ENCODE results near the gene SLC38A10. TPM values are rescaled to one million over a fixed set of nuclear protein-coding genes. Genes with fewer than 3 reads are reported as not detected.

SLC38A10 gene
- polyA plus RNA-seq, 1 of the 3 experiments (the other 2 are of a cell fraction) = 82.2 TPM

- ChIA-PET CTCF (interaction anchor here (1.1 to 14.7 kb wide), 4 partner anchors 10 to 57 kb away, joined by 3 to 147 read pairs (median 16); no protein-coding TSS in a partner anchor), POLR2A (no interaction called here)
- peaks cover 0 to 3% of the 10 kb centered on the region in 2 experiments; a peak in 1 of 4 replicates for H3K4me1 ChIP-seq (ENCODE audit: control insufficient read depth in 1 of 2, insufficient read depth in 2 of 2, low read depth in 1 of 2, low read length in 1 of 2)
These were observed 95.7 kb downstream of the SLC38A10 start for GRCh38 chr17:81199482-81199830.

GRCh38 chr17:81198826-81199481 is 96.2 kb downstream of the SLC38A10 start:
- H3K4me1 ChIP-seq (ENCODE audit: control insufficient read depth in 1 of 2, insufficient read depth in 2 of 2, low read depth in 1 of 2, low read length in 1 of 2) = peaks cover 0 to 3% of the 10 kb centered on the region in 2 experiments; a peak in 1 of 4 replicates
- ChIA-PET CTCF (interaction anchor here (1.1 to 14.7 kb wide), 6 partner anchors 12 to 402 kb away, joined by 3 to 147 read pairs (median 5); no protein-coding TSS in a partner anchor), POLR2A (no interaction called here)
- H3K79me2 ChIP-seq (ENCODE audit: insufficient read depth) = no peaks in the 10 kb centered on the region
- peaks cover 5 to 47% of the 10 kb centered on the region in 2 experiments for H3K36me3 ChIP-seq (replicated peaks in 1 of 2; ENCODE audit: control insufficient read depth in 1 of 2, insufficient read depth in 2 of 2, low read length in 1 of 2)
- H3K9me3 ChIP-seq = no peaks in the 10 kb centered on the region
- H3K4me3 ChIP-seq (ENCODE audit: low read depth in 2 of 2, low read length in 1 of 2) = no peak overlapping the region
- H3K9me2 ChIP-seq = no peaks in the 10 kb centered on the region
- no peak for TF ChIP-seq GABPA (IDR thresholded peaks at IDR 0.05; ENCODE audit: low read depth)
- TF ChIP-seq FOXJ3 (CRISPR knock-in tag; IDR thresholded peaks at IDR 0.05) = no peak
- no peak for TF ChIP-seq TCF12 (IDR thresholded peaks at IDR 0.05)
- no peak for TF ChIP-seq RFX5 (IDR thresholded peaks at IDR 0.05; ENCODE audit: low read length)
- no peak for TF ChIP-seq SMC3 (IDR thresholded peaks at IDR 0.05; ENCODE audit: low read depth, low read length)
- TF ChIP-seq JUND (IDR thresholded peaks at IDR 0.05) = no peak
- TF ChIP-seq NRF1 (IDR thresholded peaks at IDR 0.05; ENCODE audit: low read depth, low read length) = no peak
- no peak for TF ChIP-seq RAD21 (IDR thresholded peaks at IDR 0.05; ENCODE audit: low read length)
- no peak for TF ChIP-seq ELF1 (IDR thresholded peaks at IDR 0.05)
- no peak for TF ChIP-seq NFIC (IDR thresholded peaks at IDR 0.05; ENCODE audit: borderline replicate concordance)
- no peak for TF ChIP-seq FOSL2 (IDR thresholded peaks at IDR 0.05; ENCODE audit: borderline replicate concordance, low read depth)
- no peak overlapping the region for H3K27ac ChIP-seq (ENCODE audit: low read depth in 2 of 2, low read length in 1 of 2)
- DNase-seq = no peak
- H2AFZ ChIP-seq (ENCODE audit: low read depth) = no peak overlapping the region
- no peaks in the 10 kb centered on the region for H3F3A ChIP-seq (replicated peaks; ENCODE audit: insufficient read depth)
- H3K4me2 ChIP-seq = no peak overlapping the region
- 90% methylated on average over 15 of the region's 22 CpGs for WGBS (ENCODE audit: low lambda C conversion rate)
- no peaks in the 10 kb centered on the region for H3K27me3 ChIP-seq (ENCODE audit: insufficient read depth)
- no peaks in the 10 kb centered on the region; the same call in 1 of the 2 replicates for H4K20me1 ChIP-seq (ENCODE audit: insufficient read depth)
- H3K9ac ChIP-seq = no peak overlapping the region

More at GRCh38 chr17:81199482-81199830, 95.7 kb downstream of the SLC38A10 start:
- Histone ChIP-seq H3K9me3 (no peaks in the 10 kb centered on the region), H3K4me2 (no peak overlapping the region), H2AFZ (ENCODE audit: low read depth) (no peak overlapping the region), H3F3A (replicated peaks; ENCODE audit: insufficient read depth) (no peaks in the 10 kb centered on the region), H3K4me3 (ENCODE audit: low read depth in 2 of 2, low read length in 1 of 2) (no peak overlapping the region), H3K27me3 (ENCODE audit: insufficient read depth) (no peaks in the 10 kb centered on the region), H4K20me1 (ENCODE audit: insufficient read depth) (no peaks in the 10 kb centered on the region; the same call in 1 of the 2 replicates), H3K9me2 (no peaks in the 10 kb centered on the region), H3K27ac (ENCODE audit: low read depth in 2 of 2, low read length in 1 of 2) (no peak overlapping the region), H3K36me3 (replicated peaks in 1 of 2; ENCODE audit: control insufficient read depth in 1 of 2, insufficient read depth in 2 of 2, low read length in 1 of 2) (peaks cover 5 to 47% of the 10 kb centered on the region in 2 experiments), H3K79me2 (ENCODE audit: insufficient read depth) (no peaks in the 10 kb centered on the region), H3K9ac (no peak overlapping the region)
- 96% methylated on average over 12 of the region's 18 CpGs for WGBS (ENCODE audit: low lambda C conversion rate)
- TF ChIP-seq GABPA (IDR thresholded peaks at IDR 0.05; ENCODE audit: low read depth) (no peak), JUND (IDR thresholded peaks at IDR 0.05) (no peak), EP300 (IDR thresholded peaks at IDR 0.05; ENCODE audit: borderline replicate concordance in 1 of 2, low read depth in 1 of 2, low read length in 1 of 2) (no peak), MXI1 (IDR thresholded peaks at IDR 0.05; ENCODE audit: low read depth, low read length) (no peak), IRF3 (IDR thresholded peaks at IDR 0.05; ENCODE audit: low read depth, low read length) (no peak), GATA2 (CRISPR knock-in tag; IDR thresholded peaks at IDR 0.05) (no peak), FOXM1 (IDR thresholded peaks at IDR 0.05; ENCODE audit: low read depth) (no peak), POLR2AphosphoS5 (IDR thresholded peaks at IDR 0.05; ENCODE audit: low read depth, low read length) (no peak)
- TF ChIP-seq, protein P1, sequence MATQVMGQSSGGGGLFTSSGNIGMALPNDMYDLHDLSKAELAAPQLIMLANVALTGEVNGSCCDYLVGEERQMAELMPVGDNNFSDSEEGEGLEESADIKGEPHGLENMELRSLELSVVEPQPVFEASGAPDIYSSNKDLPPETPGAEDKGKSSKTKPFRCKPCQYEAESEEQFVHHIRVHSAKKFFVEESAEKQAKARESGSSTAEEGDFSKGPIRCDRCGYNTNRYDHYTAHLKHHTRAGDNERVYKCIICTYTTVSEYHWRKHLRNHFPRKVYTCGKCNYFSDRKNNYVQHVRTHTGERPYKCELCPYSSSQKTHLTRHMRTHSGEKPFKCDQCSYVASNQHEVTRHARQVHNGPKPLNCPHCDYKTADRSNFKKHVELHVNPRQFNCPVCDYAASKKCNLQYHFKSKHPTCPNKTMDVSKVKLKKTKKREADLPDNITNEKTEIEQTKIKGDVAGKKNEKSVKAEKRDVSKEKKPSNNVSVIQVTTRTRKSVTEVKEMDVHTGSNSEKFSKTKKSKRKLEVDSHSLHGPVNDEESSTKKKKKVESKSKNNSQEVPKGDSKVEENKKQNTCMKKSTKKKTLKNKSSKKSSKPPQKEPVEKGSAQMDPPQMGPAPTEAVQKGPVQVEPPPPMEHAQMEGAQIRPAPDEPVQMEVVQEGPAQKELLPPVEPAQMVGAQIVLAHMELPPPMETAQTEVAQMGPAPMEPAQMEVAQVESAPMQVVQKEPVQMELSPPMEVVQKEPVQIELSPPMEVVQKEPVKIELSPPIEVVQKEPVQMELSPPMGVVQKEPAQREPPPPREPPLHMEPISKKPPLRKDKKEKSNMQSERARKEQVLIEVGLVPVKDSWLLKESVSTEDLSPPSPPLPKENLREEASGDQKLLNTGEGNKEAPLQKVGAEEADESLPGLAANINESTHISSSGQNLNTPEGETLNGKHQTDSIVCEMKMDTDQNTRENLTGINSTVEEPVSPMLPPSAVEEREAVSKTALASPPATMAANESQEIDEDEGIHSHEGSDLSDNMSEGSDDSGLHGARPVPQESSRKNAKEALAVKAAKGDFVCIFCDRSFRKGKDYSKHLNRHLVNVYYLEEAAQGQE (IDR thresholded peaks at IDR 0.05; ENCODE audit: low read depth, low read length) = no peak
- no peak for DNase-seq

All from SK-N-SH (cell line).